Measurements from ENCODE around the gene ZNF423. TPM values are rescaled to one million over a fixed set of nuclear protein-coding genes. Genes with fewer than 3 reads are reported as not detected.

ZNF423 gene
- total RNA-seq, 1 experiment from 2014 or later: 0.20 TPM

GRCh38 chr16:49620158-49620868 lies 235.6 kb downstream of the ZNF423 start:
- no peaks in the 10 kb centered on the region for H3K36me3 Mint-ChIP-seq (ENCODE audit: insufficient read depth, unreplicated experiment)
- H3K9me3 Mint-ChIP-seq (ENCODE audit: unreplicated experiment): no peaks in the 10 kb centered on the region
- no TSS peak for BruUV-seq (replicated peaks)
- H3K27me3 Mint-ChIP-seq (ENCODE audit: insufficient read depth, unreplicated experiment): peaks cover 3% of the 10 kb centered on the region
- Histone ChIP-seq H3K9me3 (no peaks in the 10 kb centered on the region), H3K4me3 (ENCODE audit: low read depth, low read length) (no peak overlapping the region), H3K27me3 (replicated peaks; ENCODE audit: control insufficient read depth, insufficient read depth, low read length) (no peaks in the 10 kb centered on the region), H3K36me3 (ENCODE audit: control insufficient read depth, insufficient read depth, low read length) (no peaks in the 10 kb centered on the region), H3K4me1 (peaks cover 3% of the 10 kb centered on the region; the same call in 1 of the 2 replicates)
- no peak for TF ChIP-seq CTCF (IDR thresholded peaks at IDR 0.05; ENCODE audit: insufficient read depth in 1 of 2, low read depth in 1 of 2, low read length in 1 of 2, severe bottlenecking in 1 of 2, unreplicated experiment in 1 of 2)
- intact Hi-C loops (cut with micrococcal nuclease; ENCODE audit: unreplicated experiment): no loop called here
- DNase-seq: peak in 1 of 2 experiments; percentile 19
- H3K4me1 Mint-ChIP-seq (ENCODE audit: low read depth, unreplicated experiment): no peaks in the 10 kb centered on the region
- POLR2A ChIA-PET: no interaction called here
- no peak overlapping the region for H3K27ac Mint-ChIP-seq (ENCODE audit: unreplicated experiment)
- CTCF ChIA-PET: interaction anchor here (0.6 kb wide), 1 partner anchor 196 kb away, joined by 4 read pairs; no protein-coding TSS in a partner anchor
- H3K4me3 Mint-ChIP-seq (ENCODE audit: unreplicated experiment): no peak overlapping the region

GRCh38 chr16:49619811-49620157 lies 236.1 kb downstream of the ZNF423 start:
- H3K4me3 Mint-ChIP-seq (ENCODE audit: unreplicated experiment): no peak overlapping the region
- H3K27ac Mint-ChIP-seq (ENCODE audit: unreplicated experiment): no peak overlapping the region
- peaks cover 4% of the 10 kb centered on the region for H3K27me3 Mint-ChIP-seq (ENCODE audit: insufficient read depth, unreplicated experiment)
- Histone ChIP-seq H3K4me1 (peaks cover 3% of the 10 kb centered on the region; the same call in 1 of the 2 replicates), H3K27me3 (replicated peaks; ENCODE audit: control insufficient read depth, insufficient read depth, low read length) (no peaks in the 10 kb centered on the region), H3K9me3 (no peaks in the 10 kb centered on the region), H3K4me3 (ENCODE audit: low read depth, low read length) (no peak overlapping the region), H3K36me3 (ENCODE audit: control insufficient read depth, insufficient read depth, low read length) (no peaks in the 10 kb centered on the region)
- BruUV-seq (replicated peaks): no TSS peak
- CTCF ChIA-PET: no interaction called here
- intact Hi-C loops (cut with micrococcal nuclease; ENCODE audit: unreplicated experiment): no loop called here
- no peak for TF ChIP-seq CTCF (IDR thresholded peaks at IDR 0.05; ENCODE audit: insufficient read depth in 1 of 2, low read depth in 1 of 2, low read length in 1 of 2, severe bottlenecking in 1 of 2, unreplicated experiment in 1 of 2)
- POLR2A ChIA-PET: no interaction called here
- peak in 1 of 2 experiments; percentile 12 for DNase-seq
- no peaks in the 10 kb centered on the region for H3K9me3 Mint-ChIP-seq (ENCODE audit: unreplicated experiment)
- no peaks in the 10 kb centered on the region for H3K4me1 Mint-ChIP-seq (ENCODE audit: low read depth, unreplicated experiment)
- no peaks in the 10 kb centered on the region for H3K36me3 Mint-ChIP-seq (ENCODE audit: insufficient read depth, unreplicated experiment)

GRCh38 chr16:49618955-49619354 lies 237.0 kb downstream of the ZNF423 start:
- Histone ChIP-seq H3K36me3 (ENCODE audit: control insufficient read depth, insufficient read depth, low read length) (no peaks in the 10 kb centered on the region), H3K4me1 (peaks cover 3% of the 10 kb centered on the region; the same call in 1 of the 2 replicates), H3K4me3 (ENCODE audit: low read depth, low read length) (no peak overlapping the region), H3K9me3 (no peaks in the 10 kb centered on the region), H3K27me3 (replicated peaks; ENCODE audit: control insufficient read depth, insufficient read depth, low read length) (no peaks in the 10 kb centered on the region)
- Mint-ChIP-seq H3K9me3 (ENCODE audit: unreplicated experiment) (no peaks in the 10 kb centered on the region), H3K4me3 (ENCODE audit: unreplicated experiment) (no peak overlapping the region), H3K4me1 (ENCODE audit: low read depth, unreplicated experiment) (no peaks in the 10 kb centered on the region), H3K36me3 (ENCODE audit: insufficient read depth, unreplicated experiment) (no peaks in the 10 kb centered on the region), H3K27ac (ENCODE audit: unreplicated experiment) (no peak overlapping the region), H3K27me3 (ENCODE audit: insufficient read depth, unreplicated experiment) (peaks cover 7% of the 10 kb centered on the region)
- TF ChIP-seq CTCF (IDR thresholded peaks at IDR 0.05; ENCODE audit: insufficient read depth in 1 of 2, low read depth in 1 of 2, low read length in 1 of 2, severe bottlenecking in 1 of 2, unreplicated experiment in 1 of 2): no peak
- BruUV-seq (replicated peaks): no TSS peak
- intact Hi-C loops (cut with micrococcal nuclease; ENCODE audit: unreplicated experiment): no loop called here
- POLR2A ChIA-PET: no interaction called here
- no peak for DNase-seq
- CTCF ChIA-PET: no interaction called here
